ENCODE data around the gene SERPINB4. TPM values are rescaled to one million over a fixed set of nuclear protein-coding genes. Genes with fewer than 3 reads are reported as not detected.
"Not testable (repeated sequence)": the region's sequence is repeated elsewhere in the genome, so short reads cannot be mapped to it uniquely, and the experiment has no call there.

The SERPINB4 gene
- total RNA-seq (not detected), polyA plus RNA-seq (not detected), total RNA-seq (0 to 0.13 (median 0) reads per million in 6 experiments)

GRCh38 chr18:63644142-63644541 is at the start of gene SERPINB4:
Gene SERPINB4 (minus strand): TSS chr18:63644256. CDS start chr18:63643577, 679 bp downstream.
- DNase-seq, H3K4me3 Mint-ChIP-seq, ATAC-seq, POLR2A ChIA-PET, H3K9me3 Mint-ChIP-seq, H3K4me1 Mint-ChIP-seq, H3K27ac Mint-ChIP-seq, H3K36me3 Mint-ChIP-seq: not testable (repeated sequence)
- H3K27me3 Mint-ChIP-seq, result peaks cover 0 to 19% (median 6%) of the 10 kb centered on the region in 5 donors

GRCh38 chr18:63689064-63689463 is 45.0 kb upstream of the SERPINB4 start:
- Mint-ChIP-seq H3K27ac (no peak overlapping the region), H3K4me3 (no peak overlapping the region)
- no peak for ATAC-seq

GRCh38 chr18:63686871-63687270 is 42.8 kb upstream of the SERPINB4 start:
- H3K4me1 Mint-ChIP-seq, result no peaks in the 10 kb centered on the region
- H3K36me3 Mint-ChIP-seq, result peaks cover 0 to 9% (median 0%) of the 10 kb centered on the region in 3 donors
- H3K27ac Mint-ChIP-seq, result no peak overlapping the region
- H3K27me3 Mint-ChIP-seq, result peaks cover 8 to 45% (median 20%) of the 10 kb centered on the region in 5 donors
- no peak for ATAC-seq
- POLR2A ChIA-PET, result no interaction called here
- peaks cover 4 to 36% (median 13%) of the 10 kb centered on the region in 9 donors for H3K9me3 Mint-ChIP-seq
- DNase-seq, result no peak
- H3K4me3 Mint-ChIP-seq, result no peak overlapping the region

More at GRCh38 chr18:63689064-63689463, 45.0 kb upstream of the SERPINB4 start:
- peaks cover 7 to 39% (median 18%) of the 10 kb centered on the region in 5 donors for H3K27me3 Mint-ChIP-seq
- H3K4me1 Mint-ChIP-seq, result no peaks in the 10 kb centered on the region
- peaks cover 0 to 9% (median 0%) of the 10 kb centered on the region in 3 donors for H3K36me3 Mint-ChIP-seq
- POLR2A ChIA-PET, result no interaction called here
- no peak for DNase-seq
- peaks cover 6 to 34% (median 14%) of the 10 kb centered on the region in 9 donors for H3K9me3 Mint-ChIP-seq

- Mint-ChIP-seq H3K27ac (no peak overlapping the region), H3K36me3 (peaks cover 0 to 8% (median 0%) of the 10 kb centered on the region in 3 donors), H3K9me3 (peaks cover 0 to 29% (median 4%) of the 10 kb centered on the region in 9 donors)
These were observed 40.7 kb upstream of the SERPINB4 start for GRCh38 chr18:63684718-63685117.

GRCh38 chr18:63683890-63684289 is 39.8 kb upstream of the SERPINB4 start:
- POLR2A ChIA-PET, result no interaction called here
- Mint-ChIP-seq H3K36me3 (no peaks in the 10 kb centered on the region), H3K4me3 (no peak overlapping the region), H3K27ac (no peak overlapping the region), H3K27me3 (peaks cover 8 to 41% (median 19%) of the 10 kb centered on the region in 5 donors), H3K9me3 (peaks cover 0 to 21% (median 3%) of the 10 kb centered on the region in 9 donors), H3K4me1 (no peaks in the 10 kb centered on the region)
- ATAC-seq (no peak), DNase-seq (no peak)

More at GRCh38 chr18:63684718-63685117, 40.7 kb upstream of the SERPINB4 start:
- ATAC-seq, result no peak
- Mint-ChIP-seq H3K4me3 (no peak overlapping the region), H3K4me1 (no peaks in the 10 kb centered on the region), H3K27me3 (peaks cover 8 to 50% (median 23%) of the 10 kb centered on the region in 5 donors)
- no peak for DNase-seq
- POLR2A ChIA-PET, result no interaction called here

- no peak for DNase-seq
- H3K4me1 Mint-ChIP-seq, result no peaks in the 10 kb centered on the region
- ATAC-seq, result no peak
- peaks cover 8 to 40% (median 19%) of the 10 kb centered on the region in 5 donors for H3K27me3 Mint-ChIP-seq
- H3K36me3 Mint-ChIP-seq, result no peaks in the 10 kb centered on the region
- H3K4me3 Mint-ChIP-seq, result no peak overlapping the region
- H3K27ac Mint-ChIP-seq, result no peak overlapping the region
- POLR2A ChIA-PET, result no interaction called here
- peaks cover 0 to 19% (median 3%) of the 10 kb centered on the region in 9 donors for H3K9me3 Mint-ChIP-seq
These were observed 39.1 kb upstream of the SERPINB4 start for GRCh38 chr18:63683152-63683551.

- H3K27ac Mint-ChIP-seq, result no peak overlapping the region
These were observed 37.6 kb upstream of the SERPINB4 start for GRCh38 chr18:63681449-63682340.

GRCh38 chr18:63679820-63680606 is 36.0 kb upstream of the SERPINB4 start:
- ATAC-seq, result no peak
- H3K4me1 Mint-ChIP-seq, result no peaks in the 10 kb centered on the region
- H3K36me3 Mint-ChIP-seq, result no peaks in the 10 kb centered on the region
- POLR2A ChIA-PET, result no interaction called here
- peaks cover 8 to 26% (median 13%) of the 10 kb centered on the region in 5 donors for H3K27me3 Mint-ChIP-seq
- H3K4me3 Mint-ChIP-seq, result no peak overlapping the region
- DNase-seq, result no peak
- peaks cover 0 to 19% (median 3%) of the 10 kb centered on the region in 9 donors for H3K9me3 Mint-ChIP-seq
- no peak overlapping the region for H3K27ac Mint-ChIP-seq

More at GRCh38 chr18:63681449-63682340, 37.6 kb upstream of the SERPINB4 start:
- POLR2A ChIA-PET, result no interaction called here
- H3K4me3 Mint-ChIP-seq, result no peak overlapping the region
- no peaks in the 10 kb centered on the region for H3K4me1 Mint-ChIP-seq
- peaks cover 0 to 19% (median 3%) of the 10 kb centered on the region in 9 donors for H3K9me3 Mint-ChIP-seq
- ATAC-seq (no peak), DNase-seq (no peak)
- peaks cover 11 to 35% (median 17%) of the 10 kb centered on the region in 5 donors for H3K27me3 Mint-ChIP-seq
- H3K36me3 Mint-ChIP-seq, result no peaks in the 10 kb centered on the region

GRCh38 chr18:63677500-63678225 is 33.6 kb upstream of the SERPINB4 start:
- POLR2A ChIA-PET, result no interaction called here
- Mint-ChIP-seq H3K27me3 (peaks cover 3 to 11% (median 6%) of the 10 kb centered on the region in 5 donors), H3K36me3 (no peaks in the 10 kb centered on the region), H3K9me3 (peaks cover 0 to 12% (median 0%) of the 10 kb centered on the region in 9 donors), H3K4me1 (no peaks in the 10 kb centered on the region), H3K27ac (no peak overlapping the region), H3K4me3 (no peak overlapping the region)
- DNase-seq (no peak), ATAC-seq (no peak)

GRCh38 chr18:63676526-63677323 is 32.7 kb upstream of the SERPINB4 start:
- DNase-seq (no peak), ATAC-seq (no peak)
- Mint-ChIP-seq H3K27ac (no peak overlapping the region), H3K36me3 (no peaks in the 10 kb centered on the region), H3K4me3 (no peak overlapping the region), H3K27me3 (peaks cover 3 to 8% (median 6%) of the 10 kb centered on the region in 5 donors), H3K4me1 (no peaks in the 10 kb centered on the region), H3K9me3 (peaks cover 0 to 10% (median 3%) of the 10 kb centered on the region in 9 donors)
- POLR2A ChIA-PET, result no interaction called here

- Mint-ChIP-seq H3K4me1 (no peaks in the 10 kb centered on the region), H3K27ac (no peak overlapping the region), H3K27me3 (peaks cover 0 to 13% (median 2%) of the 10 kb centered on the region in 5 donors), H3K36me3 (peaks cover 0 to 8% (median 0%) of the 10 kb centered on the region in 3 donors), H3K9me3 (peaks cover 6 to 27% (median 15%) of the 10 kb centered on the region in 9 donors), H3K4me3 (no peak overlapping the region)
- ATAC-seq (no peak), DNase-seq (no peak)
- POLR2A ChIA-PET, result no interaction called here
These were observed 20.5 kb upstream of the SERPINB4 start for GRCh38 chr18:63664571-63664970.

All from naive thymus-derived CD8-positive, alpha-beta T cell (primary cell).